CD4-positive, alpha-beta T cell (primary cell): ENCODE data around the gene RGPD3. TPM values are rescaled to one million over a fixed set of nuclear protein-coding genes. Genes with fewer than 3 reads are reported as not detected.
"Not testable (repeated sequence)": the region's sequence is repeated elsewhere in the genome, so short reads cannot be mapped to it uniquely, and the experiment has no call there.

Experiments used
- ATAC-seq: fragments of 200-7000 bp; cut with Tn5 transposase; one replicate; pipeline ENCODE4 v1.10.0; 2022; ENCODE audit warnings: mild to moderate bottlenecking; ENCODE audit not compliant: poor library complexity
- CTCF ChIA-PET: fragments of 350-600 bp; sonication (Branson Sonifier 250); formaldehyde crosslinking; loops from one replicate; lab custom pipeline; 2021; ENCODE audit warnings: antibody characterized with exemption, inconsistent platforms; lab: Charles Lee
- POLR2A ChIA-PET: fragments of 350-600 bp; sonication (Branson Sonifier 250); formaldehyde crosslinking; loops from one replicate; lab custom pipeline; 2021; ENCODE audit warnings: antibody characterized with exemption, inconsistent platforms; lab: Charles Lee
- DNase-seq, 14 experiments: peaks; one replicate each; pipeline ENCODE4 v3.0.0-alpha.2; 2013 to 2020; ENCODE audit warnings: mixed read lengths in 2 of 14
- H3K27ac ChIP-seq, 2 donors: one replicate each; pipeline versions ENCODE4 v1.5.1 to v1.7.0; 2013; ENCODE audit warnings: low read length in 2 of 2, low read depth in 1 of 2, mild to moderate bottlenecking in 1 of 2
- H3K27me3 ChIP-seq, 2 experiments: 1 replicate in 1 of 2; 2 replicates in 1 of 2; pipeline versions ENCODE4 v1.6.1 to v1.7.0; 2013; ENCODE audit warnings: low read length in 2 of 2, control low read depth in 1 of 2, mild to moderate bottlenecking in 1 of 2, moderate library complexity in 1 of 2; ENCODE audit not compliant: insufficient read depth in 2 of 2, control insufficient read depth in 1 of 2
- H3K36me3 ChIP-seq: one replicate; pipeline ENCODE4 v1.6.1; 2013; ENCODE audit warnings: low read length, control low read depth; ENCODE audit not compliant: insufficient read depth
- H3K4me1 ChIP-seq: one replicate; pipeline ENCODE4 v1.6.1; 2013; ENCODE audit warnings: low read length, control low read depth; ENCODE audit not compliant: insufficient read depth
- H3K4me3 ChIP-seq: one replicate; pipeline ENCODE4 v1.5.1; 2013; ENCODE audit warnings: mild to moderate bottlenecking, low read length, moderate library complexity
- H3K9me3 ChIP-seq, 2 experiments: 1 replicate in 1 of 2; 2 replicates in 1 of 2; pipeline versions ENCODE4 v1.6.1 to v1.7.0; 2013; ENCODE audit warnings: low read length in 2 of 2, mild to moderate bottlenecking in 2 of 2, control low read depth in 1 of 2, moderate library complexity in 1 of 2; ENCODE audit not compliant: control insufficient read depth in 1 of 2, insufficient read depth in 1 of 2
- H3K27ac Mint-ChIP-seq: one replicate; pipeline ENCODE4 v1.8.0; 2020; ENCODE audit warnings: mixed read lengths
- H3K27me3 Mint-ChIP-seq: one replicate; pipeline ENCODE4 v1.8.0; 2021; ENCODE audit warnings: mixed read lengths
- H3K36me3 Mint-ChIP-seq: one replicate; pipeline ENCODE4 v1.8.0; 2021; ENCODE audit warnings: low read depth, mixed read lengths
- H3K4me1 Mint-ChIP-seq: one replicate; pipeline ENCODE4 v1.8.0; 2021; ENCODE audit warnings: low read depth, mixed read lengths
- H3K4me3 Mint-ChIP-seq: one replicate; pipeline ENCODE4 v1.8.0; 2020; ENCODE audit warnings: mild to moderate bottlenecking, mixed read lengths
- H3K9me3 Mint-ChIP-seq: one replicate; pipeline ENCODE4 v1.8.0; 2020; ENCODE audit warnings: mixed read lengths
- intact Hi-C, 2 experiments: fragments of 100-400 bp; cut with DNase I in 1 of 2; cut with micrococcal nuclease in 1 of 2; formaldehyde crosslinking; loops; one replicate each; pipeline versions ENCODE4 v1.15.1 to v1.9.0; 2023 to 2025; cut with DNase I, micrococcal nuclease
- total RNA-seq, 174 experiments: library from RNA in 2 of 174; stranded (reverse) in 2 of 174; gene quantifications; one replicate each; pipeline ENCODE4 v1.2.3 and lab custom pipeline; 2021 to 2026

The RGPD3 gene
- total RNA-seq, 2 experiments from 2014 or later: 0.11 to 0.38 TPM

DNA sequence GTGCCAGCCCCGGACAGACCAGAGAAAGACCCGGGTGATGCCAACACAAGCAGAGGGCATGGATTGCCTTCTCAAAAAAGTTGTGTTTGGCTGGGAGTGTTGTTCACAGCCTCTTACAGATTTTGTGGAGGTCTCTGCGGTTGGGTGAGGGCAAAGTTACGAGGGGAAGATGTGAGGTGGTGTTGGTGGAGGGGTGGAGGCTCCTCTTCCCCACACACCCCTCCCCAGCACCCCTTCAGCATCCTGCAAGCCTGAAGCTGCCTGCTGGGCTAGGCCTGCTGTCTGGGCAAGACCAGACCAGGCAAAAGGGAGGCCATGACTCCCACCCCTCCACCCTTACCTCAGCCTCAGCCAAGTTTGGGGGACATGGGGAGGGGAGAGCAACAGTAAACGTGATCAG lies 45.2 kb upstream of the RGPD3 start:
- H3K9me3 ChIP-seq, H3K4me1 Mint-ChIP-seq, H3K27ac ChIP-seq, intact Hi-C loops, CTCF ChIA-PET, H3K36me3 Mint-ChIP-seq, H3K4me1 ChIP-seq, H3K4me3 ChIP-seq, ATAC-seq, H3K36me3 ChIP-seq, POLR2A ChIA-PET, H3K9me3 Mint-ChIP-seq, H3K4me3 Mint-ChIP-seq, H3K27me3 ChIP-seq, H3K27ac Mint-ChIP-seq, DNase-seq, H3K27me3 Mint-ChIP-seq: not testable (repeated sequence)

DNA sequence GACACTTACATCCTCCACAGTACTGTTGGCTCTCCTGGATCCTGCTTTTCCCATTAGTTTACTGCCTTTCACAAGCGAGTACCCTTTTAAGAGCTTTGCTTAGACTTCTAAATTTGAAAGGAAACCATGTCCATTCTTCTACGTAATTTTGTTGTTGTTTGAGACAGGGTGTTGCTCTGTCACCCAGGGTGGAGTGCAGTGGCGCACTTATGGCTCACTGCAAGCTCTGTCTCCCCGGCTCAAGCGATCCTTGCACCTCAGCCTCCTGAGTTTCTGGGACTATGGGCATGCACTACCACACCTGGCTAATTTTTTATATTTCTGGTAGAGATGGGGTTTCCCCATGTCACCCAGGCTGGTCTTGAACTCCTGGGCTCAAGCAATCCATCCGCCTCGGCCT lies 43.7 kb upstream of the RGPD3 start:
- DNase-seq: peak in 2 of 14 experiments; percentile 12 to 29
- intact Hi-C loops, H3K27me3 ChIP-seq, CTCF ChIA-PET, POLR2A ChIA-PET, H3K27ac ChIP-seq, H3K27ac Mint-ChIP-seq, H3K36me3 Mint-ChIP-seq, H3K4me1 ChIP-seq, H3K9me3 ChIP-seq, H3K27me3 Mint-ChIP-seq, H3K36me3 ChIP-seq, H3K4me1 Mint-ChIP-seq, H3K9me3 Mint-ChIP-seq: not testable (repeated sequence)
- ATAC-seq: peak; percentile 24
- H3K4me3 Mint-ChIP-seq: peak overlapping the region; percentile 6
- H3K4me3 ChIP-seq: peak overlapping the region; percentile 5

DNA sequence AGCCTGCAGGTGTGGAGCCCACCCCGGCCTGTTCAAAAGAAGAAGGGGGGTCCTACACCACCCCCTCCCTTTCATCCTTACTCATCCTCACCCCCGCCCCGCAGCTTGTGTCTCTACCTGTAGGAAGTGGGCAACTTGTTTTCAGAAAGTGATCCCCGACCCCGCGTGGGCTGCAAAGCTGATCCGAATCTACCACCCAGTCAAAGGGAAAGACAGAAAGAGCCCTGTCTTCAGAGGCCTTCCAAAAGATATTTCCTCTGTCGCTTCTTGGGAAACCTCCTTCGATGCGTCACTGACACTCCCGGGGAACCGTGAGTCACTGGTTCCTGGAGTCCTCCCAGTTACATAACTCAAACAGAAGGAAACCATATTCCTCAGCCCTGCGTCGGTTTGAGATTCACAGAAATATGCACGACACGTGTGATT lies 43.3 kb upstream of the RGPD3 start:
- intact Hi-C loops: not testable (repeated sequence)

GRCh38 chr2:106510791-106511190 lies 42.6 kb upstream of the RGPD3 start:
- H3K4me3 ChIP-seq, intact Hi-C loops, H3K36me3 ChIP-seq, POLR2A ChIA-PET, H3K27ac Mint-ChIP-seq, H3K36me3 Mint-ChIP-seq, H3K4me1 Mint-ChIP-seq, H3K9me3 ChIP-seq, H3K4me3 Mint-ChIP-seq, H3K4me1 ChIP-seq, ATAC-seq, CTCF ChIA-PET, H3K27ac ChIP-seq, H3K27me3 Mint-ChIP-seq, H3K27me3 ChIP-seq, H3K9me3 Mint-ChIP-seq: not testable (repeated sequence)
- peak in 1 of 14 experiments; percentile 15 for DNase-seq

More for the DNA sequence above, 43.3 kb upstream of the RGPD3 start:
- H3K9me3 Mint-ChIP-seq, H3K27ac Mint-ChIP-seq, CTCF ChIA-PET, H3K9me3 ChIP-seq, H3K36me3 Mint-ChIP-seq, POLR2A ChIA-PET, H3K27me3 Mint-ChIP-seq, H3K36me3 ChIP-seq, H3K4me1 Mint-ChIP-seq, H3K4me1 ChIP-seq, H3K27ac ChIP-seq, H3K27me3 ChIP-seq: not testable (repeated sequence)
- ATAC-seq: peak; percentile 43
- H3K4me3 Mint-ChIP-seq: peak overlapping the region; percentile 6
- peak overlapping the region; percentile 5 for H3K4me3 ChIP-seq
- peak in 4 of 14 experiments; percentile 10 to 65 (median 42) for DNase-seq

- H3K36me3 Mint-ChIP-seq, H3K27me3 Mint-ChIP-seq, POLR2A ChIA-PET, H3K9me3 Mint-ChIP-seq, H3K27ac Mint-ChIP-seq, H3K27ac ChIP-seq, H3K4me1 Mint-ChIP-seq, ATAC-seq, intact Hi-C loops, H3K4me1 ChIP-seq, H3K4me3 Mint-ChIP-seq, H3K36me3 ChIP-seq, H3K9me3 ChIP-seq, H3K4me3 ChIP-seq, DNase-seq, CTCF ChIA-PET, H3K27me3 ChIP-seq: not testable (repeated sequence)
Measured at GRCh38 chr2:106509374-106509770, 41.2 kb upstream of the RGPD3 start.

DNA sequence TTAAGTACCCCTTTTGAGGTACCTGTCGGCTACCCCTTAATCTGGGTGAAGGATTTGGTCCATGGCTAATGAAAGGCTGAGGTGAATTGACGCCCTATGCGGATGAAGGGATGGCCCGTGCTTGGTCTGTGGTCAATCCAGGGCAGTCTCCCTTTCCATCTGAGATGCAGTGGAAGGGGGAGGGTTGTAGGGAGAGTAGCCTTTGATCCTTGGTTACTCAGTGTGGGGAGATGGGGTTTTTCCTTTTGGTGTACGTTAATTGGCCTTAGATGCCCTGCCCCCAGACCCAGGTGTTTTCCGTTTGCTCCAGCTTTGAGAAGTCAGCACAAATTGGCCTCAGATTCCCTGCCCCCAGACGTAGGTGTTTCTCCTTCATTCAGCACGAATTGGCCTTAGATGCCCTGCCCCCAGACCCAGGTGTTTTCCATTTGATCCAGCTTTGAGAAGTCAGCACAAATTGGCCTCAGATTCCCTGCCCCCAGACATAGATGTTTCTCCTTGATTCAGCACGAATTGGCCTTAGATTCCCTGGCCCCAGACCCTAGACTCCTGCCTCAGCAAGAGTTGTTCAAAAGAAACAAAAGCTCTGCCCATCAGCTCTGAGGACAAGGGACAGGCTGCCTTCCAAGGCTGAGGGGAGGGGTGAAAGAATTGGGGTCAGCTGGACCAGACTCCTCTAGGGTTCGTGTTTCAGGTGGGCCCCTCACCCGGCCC lies 40.6 kb upstream of the RGPD3 start:
- H3K9me3 Mint-ChIP-seq, H3K4me1 Mint-ChIP-seq, H3K9me3 ChIP-seq, H3K27ac ChIP-seq, H3K4me3 ChIP-seq, CTCF ChIA-PET, H3K4me3 Mint-ChIP-seq, DNase-seq, H3K27me3 ChIP-seq, H3K36me3 Mint-ChIP-seq, H3K27ac Mint-ChIP-seq, ATAC-seq, H3K27me3 Mint-ChIP-seq, POLR2A ChIA-PET, intact Hi-C loops, H3K4me1 ChIP-seq, H3K36me3 ChIP-seq: not testable (repeated sequence)

DNA sequence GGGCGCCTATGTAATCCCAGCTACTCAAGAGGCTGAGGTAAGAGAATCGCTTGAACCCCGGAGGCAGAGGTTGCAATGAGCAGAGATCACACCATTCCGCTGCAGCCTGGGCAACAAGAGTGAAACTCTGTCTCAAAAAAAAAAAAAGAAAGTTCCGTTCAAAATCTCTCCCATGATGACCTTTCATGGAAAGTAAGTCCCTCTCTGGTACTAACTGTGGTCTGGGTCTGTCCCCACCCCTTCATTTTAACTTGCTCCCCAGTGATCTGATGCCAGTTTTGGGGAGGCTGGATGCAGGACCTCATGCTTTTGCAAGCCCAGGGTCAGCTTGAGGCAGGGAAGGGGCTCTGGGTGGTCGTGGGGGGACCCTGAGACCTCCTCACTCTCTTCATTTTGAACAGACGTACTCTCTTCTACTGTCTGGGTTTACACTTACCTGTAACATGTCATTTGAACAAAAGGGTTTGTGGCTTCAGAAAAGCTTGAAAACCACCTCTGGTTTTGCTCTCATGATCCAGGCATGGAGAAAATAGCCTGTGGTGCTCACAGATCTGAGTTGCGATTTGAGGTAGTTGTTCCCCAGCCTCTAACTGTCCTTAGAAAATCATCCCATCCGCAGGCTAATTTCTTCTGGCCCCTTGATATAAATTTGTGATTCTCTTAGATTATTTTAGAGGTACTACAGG lies 37.9 kb upstream of the RGPD3 start:
- POLR2A ChIA-PET: not testable (repeated sequence)

More for the DNA sequence above, 37.9 kb upstream of the RGPD3 start:
- intact Hi-C loops, H3K9me3 Mint-ChIP-seq, H3K9me3 ChIP-seq, H3K4me1 Mint-ChIP-seq, H3K4me1 ChIP-seq, H3K27ac ChIP-seq, H3K36me3 ChIP-seq, H3K36me3 Mint-ChIP-seq, H3K4me3 ChIP-seq, H3K27me3 Mint-ChIP-seq, H3K27me3 ChIP-seq, H3K4me3 Mint-ChIP-seq, DNase-seq, CTCF ChIA-PET, H3K27ac Mint-ChIP-seq, ATAC-seq: not testable (repeated sequence)
